Activated CD8-positive, alpha-beta memory T cell treated with anti-CD3 and anti-CD28 coated beads for 24 hours (primary cell): ENCODE measurements around the gene SPAG8.

Experiments
- DNase-seq: peaks from one replicate; pipeline ENCODE4 v3.0.0-alpha.2; 2020

The SPAG8 gene

DNA sequence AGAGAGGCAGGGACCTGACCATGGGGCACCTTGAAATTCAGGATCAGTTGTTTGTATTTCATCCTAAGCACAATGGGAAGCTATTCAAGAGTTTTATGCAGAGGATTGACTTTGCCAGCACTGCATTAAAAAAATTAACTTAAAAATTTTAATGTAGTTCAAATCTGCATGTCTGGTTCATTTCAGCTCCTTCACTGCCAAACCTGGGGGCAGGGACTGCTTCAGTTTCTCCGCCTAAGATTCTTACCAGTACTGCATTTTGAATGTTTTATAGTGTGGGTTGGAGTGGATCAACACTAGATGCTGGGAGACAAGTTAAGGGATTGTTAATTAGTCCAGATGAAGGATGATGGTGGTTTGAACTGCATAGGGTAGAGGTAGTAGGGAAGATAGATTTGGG lies 42.3 kb downstream of the SPAG8 start:
- DNase-seq = no peak

DNA sequence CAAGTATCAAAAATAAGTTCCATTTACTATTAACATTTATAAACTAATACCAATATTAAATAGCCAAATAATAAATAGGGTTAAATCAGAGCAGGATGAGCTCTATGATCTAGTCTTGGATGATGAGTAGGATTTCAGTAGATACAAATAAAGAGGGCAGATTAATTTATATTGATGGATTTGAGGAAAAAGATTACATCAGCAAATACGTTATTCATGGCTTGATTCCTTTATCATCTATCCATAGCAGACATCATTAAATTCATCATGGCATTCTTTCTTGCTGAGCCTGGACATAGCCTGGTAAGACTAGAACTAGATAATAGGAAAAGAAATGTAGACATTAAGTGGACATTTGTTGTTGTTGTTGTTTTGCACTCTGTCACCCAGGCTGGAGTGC lies 44.6 kb downstream of the SPAG8 start:
- no peak for DNase-seq

DNA sequence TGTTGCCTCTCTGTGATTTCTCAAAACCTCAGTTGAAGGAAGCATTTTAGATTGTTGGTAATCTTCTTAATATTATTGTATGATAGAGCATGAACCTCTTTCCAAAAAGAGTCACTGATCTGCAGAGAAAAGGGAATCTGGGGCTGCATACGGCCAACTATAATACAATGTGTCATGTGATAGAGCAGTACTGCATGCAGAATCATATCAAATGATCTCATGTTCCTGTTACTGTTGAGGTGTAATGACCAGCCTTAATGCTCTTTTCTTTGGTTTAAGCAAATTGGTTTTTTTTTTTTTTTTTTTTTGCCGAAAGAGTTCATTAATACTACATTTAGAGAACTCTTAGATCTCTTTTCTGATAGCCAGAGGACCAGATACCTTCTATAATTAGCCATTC lies 45.1 kb downstream of the SPAG8 start:
- no peak for DNase-seq

- no peak for DNase-seq
Measured at GRCh38 chr9:35763803-35764202, 48.3 kb downstream of the SPAG8 start.

DNA sequence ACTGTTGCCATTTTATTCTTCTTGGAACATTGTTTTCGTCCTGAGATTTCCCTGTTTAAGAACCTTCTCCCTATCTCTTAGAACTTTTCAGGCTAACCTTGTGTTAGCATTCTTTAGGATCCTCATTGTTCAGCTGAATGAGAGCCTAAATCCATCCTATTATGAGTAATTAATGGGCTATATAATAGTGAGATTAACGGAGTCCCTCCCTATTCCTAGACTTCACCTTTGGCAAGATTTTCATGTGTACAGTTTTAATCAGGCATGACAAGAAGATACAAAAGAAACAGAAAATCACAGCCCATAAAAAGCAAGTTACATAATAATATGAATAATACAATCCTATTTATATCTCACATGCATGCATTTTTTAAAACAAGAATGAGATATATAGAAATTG lies 48.9 kb downstream of the SPAG8 start:
- DNase-seq = no peak

DNA sequence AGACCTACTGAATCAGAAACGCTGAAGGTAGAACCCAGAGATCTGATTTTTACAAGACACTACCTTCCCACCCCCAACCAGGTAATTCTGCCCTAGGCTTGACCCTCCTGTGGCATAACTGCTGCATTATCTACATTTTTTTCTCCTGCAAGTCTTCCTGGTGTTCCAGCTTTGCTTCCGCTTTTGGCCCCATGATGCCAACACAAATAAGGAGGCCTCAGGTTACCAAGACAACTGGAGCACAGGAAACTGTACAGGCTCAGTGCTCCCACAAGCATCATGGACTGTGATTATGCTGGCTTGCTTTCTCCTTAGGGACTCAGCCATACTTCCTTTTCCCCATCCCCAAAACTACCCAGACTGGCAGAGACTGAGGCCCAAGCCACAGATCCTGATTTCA lies 51.4 kb downstream of the SPAG8 start:
- DNase-seq = no peak

DNA sequence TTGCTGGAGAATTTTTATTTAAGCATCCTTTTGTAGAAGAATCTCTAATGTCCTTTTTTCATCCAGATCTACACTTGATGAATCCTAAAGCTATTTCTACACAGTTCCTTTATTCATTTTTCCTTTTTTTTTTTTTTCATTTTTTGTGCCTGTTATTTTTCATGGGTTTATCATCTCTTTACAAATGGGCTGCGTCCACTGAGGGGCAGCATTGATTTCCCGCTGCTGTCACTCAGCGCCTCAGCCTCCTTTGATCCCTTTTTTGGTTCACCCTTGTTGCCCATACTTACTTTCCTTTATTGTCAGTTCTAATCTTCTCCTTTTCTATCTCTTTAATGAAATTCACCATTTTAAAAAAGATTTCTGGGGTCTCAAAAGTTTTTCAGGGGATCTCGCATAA lies 52.3 kb downstream of the SPAG8 start:
- no peak for DNase-seq
